Activated naive CD4-positive, alpha-beta T cell treated with anti-CD3 and anti-CD28 coated beads, Interleukin-2, amount 50 U/mL, for 72 hours (primary cell): ENCODE measurements around the gene XPR1. TPM values are rescaled to one million over a fixed set of nuclear protein-coding genes. Genes with fewer than 3 reads are reported as not detected.
"Not testable (repeated sequence)": the region's sequence is repeated elsewhere in the genome, so short reads cannot be mapped to it uniquely, and the experiment has no call there.

Source experiments
- ATAC-seq, 2 donors: fragments of 150-1000 bp; cut with Tn5 transposase; 2 replicates each; pipeline ENCODE4 v1.10.0; 2021; ENCODE audit warnings: mild to moderate bottlenecking in 2 of 2, moderate library complexity in 2 of 2
- DNase-seq, 2 donors: peaks; one replicate each; pipeline ENCODE4 v3.0.0; 2021 to 2022; ENCODE audit warnings: low spot score in 2 of 2
- H3K27ac Mint-ChIP-seq, 2 donors: one replicate each; pipeline ENCODE4 v1.8.0; 2022; ENCODE audit warnings: mild to moderate bottlenecking in 2 of 2, mixed read lengths in 2 of 2
- H3K36me3 Mint-ChIP-seq, 2 donors: one replicate each; pipeline ENCODE4 v1.8.0; 2022; ENCODE audit warnings: mixed read lengths in 2 of 2
- H3K9me3 Mint-ChIP-seq, 2 donors: one replicate each; pipeline ENCODE4 v1.8.0; 2022; ENCODE audit warnings: mixed read lengths in 2 of 2
- total RNA-seq, 2 donors: library from RNA; stranded (reverse); gene quantifications; one replicate each; pipeline ENCODE4 v1.2.3, GENCODE V29; 2022

The XPR1 gene
- total RNA-seq, 2 donors from 2014 or later, result 15.2 to 18.6 TPM

DNA sequence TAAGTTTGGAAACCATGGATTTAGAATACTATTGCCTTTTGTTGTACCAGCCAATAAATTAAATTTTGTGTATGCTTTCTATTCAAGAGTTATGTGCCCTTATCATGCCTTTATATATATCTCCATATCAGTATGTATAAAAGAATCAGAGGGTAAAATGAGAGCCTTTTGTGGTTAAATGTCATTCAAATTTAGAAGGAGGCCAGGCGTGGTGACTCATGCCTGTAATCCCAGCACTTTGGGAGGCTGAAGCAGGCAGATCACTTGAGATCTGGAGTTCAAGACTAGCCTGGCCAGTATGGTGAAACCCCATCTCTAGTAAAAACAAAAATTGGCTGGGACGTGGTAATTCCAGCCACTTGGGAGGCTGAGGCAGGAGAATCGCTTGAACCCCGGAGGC is 88.9 kb downstream of the XPR1 start:
- Mint-ChIP-seq H3K27ac (peak overlapping the region in 1 of 2 donors; percentile 34), H3K36me3 (no peaks in the 10 kb centered on the region), H3K9me3 (no peaks in the 10 kb centered on the region)
- DNase-seq (no peak), ATAC-seq (no peak)

DNA sequence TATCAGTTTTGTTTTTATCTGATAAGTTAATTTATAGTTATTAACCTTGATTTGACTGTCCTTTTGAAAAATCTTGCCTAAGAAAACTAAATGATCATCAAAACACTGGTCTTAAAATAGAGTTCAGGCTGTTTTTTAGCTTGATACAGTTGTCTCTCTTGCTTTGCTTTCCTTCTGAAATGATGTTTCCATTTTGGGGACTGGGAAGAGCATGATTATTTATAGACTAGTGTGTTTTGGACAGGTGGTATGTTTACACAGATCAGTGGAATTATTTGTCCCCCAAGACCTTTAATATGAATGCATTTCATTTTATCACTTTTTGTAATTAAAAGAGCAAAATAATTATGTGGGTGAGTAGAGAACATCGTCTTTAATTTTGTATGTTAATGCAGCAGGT is 90.8 kb downstream of the XPR1 start:
- Mint-ChIP-seq H3K9me3 (peaks cover 0 to 5% of the 10 kb centered on the region in 2 donors), H3K27ac (no peak overlapping the region), H3K36me3 (peaks cover 5 to 15% of the 10 kb centered on the region in 2 donors)
- DNase-seq (no peak), ATAC-seq (no peak)

DNA sequence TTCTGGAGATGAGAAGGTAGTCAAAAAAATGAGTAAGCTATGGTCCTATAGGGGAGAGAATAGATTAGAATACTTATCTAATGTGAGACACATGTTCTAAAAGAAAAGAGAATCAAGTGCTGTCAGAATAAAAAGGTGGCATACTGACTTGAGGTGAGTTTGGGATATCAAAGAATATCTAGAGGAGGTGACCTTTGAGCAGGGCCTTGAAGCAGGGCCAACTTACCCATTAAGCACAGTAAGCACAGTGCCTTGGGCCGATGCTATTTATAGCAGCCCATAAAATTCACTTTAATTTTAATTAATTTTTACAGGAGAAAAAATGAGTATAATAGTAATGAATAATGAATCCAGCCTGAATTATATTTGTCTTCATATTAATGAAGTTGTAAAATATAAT is 92.2 kb downstream of the XPR1 start:
- Mint-ChIP-seq H3K9me3 (peaks cover 9 to 14% of the 10 kb centered on the region in 2 donors), H3K36me3 (peaks cover 10 to 28% of the 10 kb centered on the region in 2 donors), H3K27ac (no peak overlapping the region)
- DNase-seq, result no peak
- no peak for ATAC-seq

GRCh38 chr1:180726024-180726423 is 94.2 kb downstream of the XPR1 start:
- peaks cover 21 to 25% of the 10 kb centered on the region in 2 donors for H3K9me3 Mint-ChIP-seq
- peaks cover 24 to 45% of the 10 kb centered on the region in 2 donors for H3K36me3 Mint-ChIP-seq
- ATAC-seq, DNase-seq, H3K27ac Mint-ChIP-seq: not testable (repeated sequence)

DNA sequence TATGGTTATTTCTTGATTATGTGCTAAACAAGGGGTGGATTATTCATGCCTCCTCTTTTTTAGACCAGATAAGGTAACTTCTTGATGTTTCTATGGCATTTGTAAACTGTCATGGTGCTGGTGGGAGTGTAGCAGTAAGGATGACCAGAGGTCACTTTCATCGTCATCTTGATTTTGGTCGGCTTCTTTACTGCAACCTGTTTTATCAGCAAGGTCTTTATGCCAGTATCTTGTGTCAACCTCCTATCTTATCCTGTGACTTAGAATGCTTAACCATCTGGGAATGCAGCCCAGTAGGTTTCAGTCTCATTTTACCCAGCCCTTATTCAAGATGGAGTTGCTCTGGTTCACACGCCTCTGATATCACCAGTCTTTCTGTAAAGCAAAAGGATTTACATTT is 95.9 kb downstream of the XPR1 start:
- not testable (repeated sequence) for H3K27ac Mint-ChIP-seq

GRCh38 chr1:180728472-180729106 is 96.8 kb downstream of the XPR1 start:
- no peak overlapping the region for H3K27ac Mint-ChIP-seq
- peaks cover 34 to 42% of the 10 kb centered on the region in 2 donors for H3K9me3 Mint-ChIP-seq
- ATAC-seq (no peak), DNase-seq (no peak)
- peaks cover 37 to 66% of the 10 kb centered on the region in 2 donors for H3K36me3 Mint-ChIP-seq

More for the DNA sequence above, 95.9 kb downstream of the XPR1 start:
- peaks cover 26 to 35% of the 10 kb centered on the region in 2 donors for H3K9me3 Mint-ChIP-seq
- not testable (repeated sequence) for DNase-seq, ATAC-seq
- peaks cover 28 to 58% of the 10 kb centered on the region in 2 donors for H3K36me3 Mint-ChIP-seq

- Mint-ChIP-seq H3K9me3 (peaks cover 49 to 60% of the 10 kb centered on the region in 2 donors), H3K27ac (no peak overlapping the region), H3K36me3 (peaks cover 52 to 80% of the 10 kb centered on the region in 2 donors)
Observed at GRCh38 chr1:180731131-180731530, 99.3 kb downstream of the XPR1 start.

GRCh38 chr1:180732866-180733265 is 101.0 kb downstream of the XPR1 start:
- no peak overlapping the region for H3K27ac Mint-ChIP-seq
- DNase-seq (no peak), ATAC-seq (no peak)
- peaks cover 53 to 63% of the 10 kb centered on the region in 2 donors for H3K9me3 Mint-ChIP-seq
- peaks cover 45 to 72% of the 10 kb centered on the region in 2 donors for H3K36me3 Mint-ChIP-seq

More at GRCh38 chr1:180731131-180731530, 99.3 kb downstream of the XPR1 start:
- no peak for DNase-seq
- no peak for ATAC-seq

GRCh38 chr1:180734366-180734765 is 102.5 kb downstream of the XPR1 start:
- Mint-ChIP-seq H3K27ac (no peak overlapping the region), H3K36me3 (peaks cover 47 to 66% of the 10 kb centered on the region in 2 donors), H3K9me3 (peaks cover 44 to 58% of the 10 kb centered on the region in 2 donors)
- ATAC-seq (no peak), DNase-seq (no peak)

GRCh38 chr1:180742663-180743062 is 110.8 kb downstream of the XPR1 start:
- ATAC-seq, result no peak
- DNase-seq, result no peak
- H3K27ac Mint-ChIP-seq, result no peak overlapping the region
- peaks cover 10 to 43% of the 10 kb centered on the region in 2 donors for H3K9me3 Mint-ChIP-seq
- peaks cover 49 to 60% of the 10 kb centered on the region in 2 donors for H3K36me3 Mint-ChIP-seq

GRCh38 chr1:180743868-180744267 is 112.0 kb downstream of the XPR1 start:
- peaks cover 48 to 55% of the 10 kb centered on the region in 2 donors for H3K36me3 Mint-ChIP-seq
- peaks cover 10 to 41% of the 10 kb centered on the region in 2 donors for H3K9me3 Mint-ChIP-seq
- ATAC-seq (no peak), DNase-seq (no peak)
- no peak overlapping the region for H3K27ac Mint-ChIP-seq

DNA sequence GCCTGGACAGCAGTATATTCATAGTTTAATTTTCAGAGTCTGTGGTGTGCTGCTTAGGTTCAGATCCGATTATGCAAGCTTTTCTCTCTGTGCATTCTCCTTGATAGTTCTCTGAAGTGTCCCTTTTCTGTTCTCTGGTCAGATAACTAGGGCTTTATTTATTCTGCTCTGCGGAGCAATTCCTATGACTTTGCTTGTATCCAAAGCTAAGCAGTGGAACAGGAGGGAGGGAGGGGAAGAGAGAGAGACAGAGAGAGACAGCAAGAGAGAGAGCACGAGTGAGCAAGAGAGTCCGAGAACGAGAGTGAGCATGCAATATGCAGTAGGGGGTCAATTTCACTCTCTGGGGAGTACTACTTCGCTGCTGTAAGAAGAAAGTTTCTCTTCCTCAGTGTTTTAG is 113.3 kb downstream of the XPR1 start:
- Mint-ChIP-seq H3K9me3 (peaks cover 10 to 41% of the 10 kb centered on the region in 2 donors), H3K36me3 (peaks cover 41 to 47% of the 10 kb centered on the region in 2 donors), H3K27ac (no peak overlapping the region)
- DNase-seq, result no peak
- no peak for ATAC-seq

DNA sequence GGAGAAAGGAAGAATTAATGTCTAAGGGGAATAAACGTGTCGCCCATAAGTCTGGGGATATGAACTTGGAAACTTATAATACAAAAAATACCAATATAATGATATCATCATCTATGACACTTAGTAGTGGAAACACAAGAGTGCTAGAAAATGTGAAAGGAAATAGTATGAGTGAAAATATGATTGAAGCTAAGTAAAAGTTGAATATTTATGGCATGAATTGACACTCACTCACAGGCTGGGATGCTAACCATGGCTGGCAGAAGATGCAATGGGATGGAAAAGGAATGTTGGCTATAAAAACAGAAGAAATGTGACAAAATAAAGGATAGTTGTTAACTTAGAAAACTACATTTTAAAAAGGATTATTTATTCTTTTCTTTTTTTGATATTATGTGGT is 120.1 kb downstream of the XPR1 start:
- H3K9me3 Mint-ChIP-seq, result peaks cover 0 to 7% of the 10 kb centered on the region in 2 donors
- H3K27ac Mint-ChIP-seq, result no peak overlapping the region
- no peak for ATAC-seq
- H3K36me3 Mint-ChIP-seq, result peaks cover 0 to 2% of the 10 kb centered on the region in 2 donors
- DNase-seq, result no peak

- DNase-seq (no peak), ATAC-seq (no peak)
- Mint-ChIP-seq H3K9me3 (peaks cover 4 to 12% of the 10 kb centered on the region in 2 donors), H3K27ac (no peak overlapping the region), H3K36me3 (peaks cover 7 to 14% of the 10 kb centered on the region in 2 donors)
Observed at GRCh38 chr1:180754453-180754852, 122.6 kb downstream of the XPR1 start.

DNA sequence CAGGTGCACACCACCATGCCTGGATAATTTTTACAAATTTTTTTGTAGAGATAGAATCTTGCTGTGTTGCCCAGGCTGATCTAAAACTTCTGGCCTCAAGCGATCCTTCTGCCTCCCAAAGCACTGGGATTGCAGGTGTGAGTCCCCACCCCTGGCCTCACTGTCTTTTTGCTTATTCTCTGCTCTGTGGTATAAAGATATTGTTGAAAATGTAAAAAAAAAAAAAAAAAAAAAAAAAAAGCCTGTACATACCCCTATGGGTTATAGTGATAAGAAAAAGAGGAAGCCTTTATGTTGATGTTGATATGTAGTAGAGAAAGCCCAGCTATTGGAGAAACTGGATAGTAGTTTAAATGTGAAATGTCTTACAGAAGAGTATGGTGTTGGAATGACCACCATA is 125.8 kb downstream of the XPR1 start:
- no peak for ATAC-seq
- no peak overlapping the region for H3K27ac Mint-ChIP-seq
- H3K9me3 Mint-ChIP-seq, result peaks cover 4 to 5% of the 10 kb centered on the region in 2 donors

GRCh38 chr1:180762796-180763195 is 131.0 kb downstream of the XPR1 start:
- DNase-seq, result no peak
- ATAC-seq, result no peak
- Mint-ChIP-seq H3K27ac (no peak overlapping the region), H3K36me3 (peaks cover 6 to 7% of the 10 kb centered on the region in 2 donors), H3K9me3 (peaks cover 4 to 5% of the 10 kb centered on the region in 2 donors)

More for the DNA sequence above, 125.8 kb downstream of the XPR1 start:
- peaks cover 7 to 14% of the 10 kb centered on the region in 2 donors for H3K36me3 Mint-ChIP-seq
- DNase-seq, result no peak

DNA sequence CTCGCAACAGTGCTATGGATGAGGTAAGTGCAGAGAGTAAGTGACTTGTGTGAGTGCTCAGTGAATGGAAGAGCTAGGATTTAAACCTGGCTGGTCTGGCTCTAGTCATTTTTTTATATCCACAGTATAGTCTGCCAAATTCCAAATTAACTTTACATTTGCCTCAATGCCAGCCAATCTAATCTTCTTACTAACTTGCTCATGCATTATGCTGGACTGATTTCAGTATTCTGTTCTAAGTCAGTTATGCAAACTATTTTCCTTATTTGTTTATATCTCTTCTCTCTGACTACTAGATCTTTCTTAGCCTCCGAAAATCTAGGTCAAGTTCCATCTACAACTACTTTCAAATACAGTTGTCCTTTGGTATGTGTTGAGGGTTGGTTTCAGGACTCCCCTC is 133.3 kb downstream of the XPR1 start:
- Mint-ChIP-seq H3K9me3 (peaks cover 3 to 4% of the 10 kb centered on the region in 2 donors), H3K36me3 (no peaks in the 10 kb centered on the region), H3K27ac (no peak overlapping the region)
- no peak for ATAC-seq
- no peak for DNase-seq

- H3K27ac Mint-ChIP-seq, result no peak overlapping the region
- no peak for DNase-seq
- no peaks in the 10 kb centered on the region for H3K36me3 Mint-ChIP-seq
- H3K9me3 Mint-ChIP-seq, result peaks cover 3 to 7% of the 10 kb centered on the region in 2 donors
- no peak for ATAC-seq
Observed at GRCh38 chr1:180769889-180770288, 138.1 kb downstream of the XPR1 start.
